Measurements from ENCODE around the gene ZIC4. TPM values are rescaled to one million over a fixed set of nuclear protein-coding genes. Genes with fewer than 3 reads are reported as not detected.
A peak's percentile ranks its signal among the peaks of the same experiment; 100 is the strongest.

The ZIC4 gene
- total and polyA plus RNA-seq, 2 of the 8 experiments (the other 6 are each of a cell fraction or from before 2014, with no cell fraction given) = 0.03 to 0.13 TPM

DNA sequence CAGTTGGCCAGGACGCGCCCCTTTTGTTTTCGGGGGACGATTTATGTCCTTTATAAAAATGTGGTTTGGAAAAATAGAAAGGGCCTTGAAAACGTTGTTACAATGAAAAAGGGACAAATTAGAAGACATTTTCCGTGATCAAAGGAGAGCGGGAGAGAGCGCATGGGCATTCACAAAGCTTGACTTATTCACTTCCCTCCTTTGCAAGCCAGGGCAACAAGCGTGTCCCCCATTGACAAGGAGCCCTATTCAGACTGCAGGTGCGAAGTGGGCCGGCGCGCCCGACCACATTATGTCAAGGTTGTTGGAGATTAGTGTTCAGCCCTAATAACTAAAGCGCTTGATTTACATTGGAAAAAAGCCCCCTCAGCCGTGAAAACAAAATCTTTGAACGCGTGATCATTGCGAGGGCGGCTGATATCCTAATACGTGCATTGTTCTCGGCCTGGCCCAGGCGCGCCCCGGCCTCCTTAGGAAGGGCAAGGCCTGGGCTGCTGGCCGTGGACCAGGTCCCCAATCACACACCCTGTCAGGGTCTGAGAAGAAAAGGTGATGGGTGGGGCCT is 25.9 kb downstream of the ZIC4 start:
- WGBS, 2 experiments (ENCODE audit: extremely low coverage in 1 of 2, insufficient coverage in 1 of 2, insufficient read length in 1 of 2, insufficient replicate concordance in 2 of 2, low coverage in 1 of 2, low lambda C conversion rate in 2 of 2, missing lambda C conversion rate in 1 of 2) = 16% methylated on average over 26 of the region's 26 CpGs; no CpG with 5 or more reads in 1 of the 2 experiments
- Histone ChIP-seq H3K79me1 (ENCODE audit: low read depth, low read length) (no peaks in the 10 kb centered on the region), H2AFZ (ENCODE audit: low read length) (no peak overlapping the region), H2BK120ac (replicated peaks; ENCODE audit: low read depth, low read length) (no peak overlapping the region), H3K4me1 (replicated peaks in 1 of 4; ENCODE audit: control insufficient read depth in 3 of 4, insufficient read depth in 4 of 4, low read length in 3 of 4) (peaks cover 15 to 49% (median 32%) of the 10 kb centered on the region in 4 experiments), H3K14ac (ENCODE audit: insufficient read length) (no peak overlapping the region), H2AK5ac (ENCODE audit: low read depth, low read length) (peak overlapping the region; percentile 43; the same call in 1 of the 2 replicates), H2BK20ac (ENCODE audit: low read length) (peak overlapping the region; percentile 34; the same call in 1 of the 2 replicates), H3K18ac (ENCODE audit: extremely low read depth, low read length) (peak overlapping the region; percentile 36; the same call in 1 of the 2 replicates), H3K27me3 (replicated peaks in 1 of 4; ENCODE audit: control insufficient read depth in 3 of 4, extremely low read depth in 1 of 4, insufficient read depth in 3 of 4, low read length in 3 of 4) (peaks cover 40 to 77% (median 59%) of the 10 kb centered on the region in 4 experiments), H3K9ac (replicated peaks in 1 of 4; ENCODE audit: extremely low read depth in 1 of 4, low read depth in 3 of 4, low read length in 3 of 4) (no peak overlapping the region), H3K79me2 (ENCODE audit: control insufficient read depth in 1 of 2, insufficient read depth in 2 of 2, low read length in 2 of 2) (no peaks in the 10 kb centered on the region), H4K8ac (ENCODE audit: extremely low read depth, insufficient read depth, low read length) (no peak overlapping the region), H3K56ac (replicated peaks; ENCODE audit: insufficient read length, low read depth, low read length) (no peak overlapping the region), H3K23ac (ENCODE audit: insufficient read length) (no peak overlapping the region), H4K91ac (replicated peaks; ENCODE audit: insufficient read length, low read length) (no peak overlapping the region), H3K36me3 (ENCODE audit: control insufficient read depth in 2 of 4, insufficient read depth in 4 of 4, low read length in 3 of 4) (no peaks in the 10 kb centered on the region), H3K9me3 (ENCODE audit: insufficient read depth in 2 of 2, low read depth in 1 of 2, low read length in 1 of 2) (no peaks in the 10 kb centered on the region), H3K27ac (ENCODE audit: low read depth, low read length) (no peak overlapping the region), H3K4me3 (ENCODE audit: extremely low read depth in 1 of 4, insufficient read depth in 2 of 4, low read depth in 3 of 4, low read length in 4 of 4) (peak overlapping the region in 1 of 4 experiments; percentile 35; a peak in 2 of 8 replicates), H4K20me1 (replicated peaks in 1 of 2; ENCODE audit: control insufficient read depth in 1 of 2, insufficient read depth in 2 of 2, low read length in 2 of 2) (peaks cover 0 to 3% of the 10 kb centered on the region in 2 experiments), H3K23me2 (ENCODE audit: low read depth, low read length) (peaks cover 5% of the 10 kb centered on the region), H3K4ac (replicated peaks; ENCODE audit: insufficient read length, low read depth, low read length) (no peak overlapping the region), H2BK15ac (ENCODE audit: low read length) (no peak overlapping the region), H4K5ac (ENCODE audit: insufficient read length, low read depth, low read length) (no peak overlapping the region), H2BK12ac (ENCODE audit: low read depth, low read length) (peak overlapping the region; percentile 42; the same call in 1 of the 2 replicates), H3K4me2 (ENCODE audit: insufficient read depth in 1 of 2, low read depth in 2 of 2, low read length in 2 of 2) (peak overlapping the region; percentile 53 to 56), H2BK5ac (ENCODE audit: low read depth, low read length) (no peak overlapping the region; the same call in 1 of the 2 replicates)
- ChIA-PET POLR2A (ENCODE audit: partially characterized antibody) (interaction anchor here (0.9 to 1.6 kb wide), 3 partner anchors 10 to 25 kb away, joined by 3 to 6 read pairs (median 3); no protein-coding TSS in a partner anchor), CTCF (ENCODE audit: partially characterized antibody) (interaction anchor here (0.7 to 27.3 kb wide), 7 partner anchors 9 to 236 kb away, joined by 3 to 485 read pairs (median 19); partner anchors contain the start of gene ZIC4)
- FAIRE-seq = no peak
- DNase-seq (ENCODE audit: low read depth in 1 of 2, low spot score in 2 of 2) = no peak
- TF ChIP-seq KDM1A (IDR thresholded peaks at IDR 0.05; ENCODE audit: borderline replicate concordance, low read length) (no peak; the same call in 1 of the 2 replicates), RNF2 (IDR thresholded peaks at IDR 0.05; ENCODE audit: borderline replicate concordance, low read depth, low read length, missing control alignments, poor library complexity, severe bottlenecking) (no peak), MAX (IDR thresholded peaks at IDR 0.05) (peak; percentile 90), SUZ12 (IDR thresholded peaks at IDR 0.05; ENCODE audit: low read length) (peak; percentile 52), ATF2 (IDR thresholded peaks at IDR 0.05; ENCODE audit: low read length) (no peak), E2F6 (IDR thresholded peaks at IDR 0.05) (peak; percentile 95), NANOG (IDR thresholded peaks at IDR 0.05; ENCODE audit: insufficient read depth, low read depth, low read length, poor library complexity, severe bottlenecking) (no peak)

Measured in H1 (cell line).